NT2/D1 (cell line): ENCODE results near the gene VTI1A.

Experiments used
- SUZ12 ChIP-seq: IDR thresholded peaks from 2 replicates; pipeline ENCODE4 v1.6.1; 2011; ENCODE audit not compliant: insufficient read length, insufficient read depth; ENCODE audit errors: extremely low read depth
- YY1 ChIP-seq: IDR thresholded peaks from 2 replicates; pipeline ENCODE4 v1.6.1; 2011; ENCODE audit not compliant: insufficient read length, insufficient read depth
- ZNF274 ChIP-seq: IDR thresholded peaks from 2 replicates; pipeline ENCODE4 v1.6.1; 2011; ENCODE audit warnings: mild to moderate bottlenecking, low read depth, low read length

DNA sequence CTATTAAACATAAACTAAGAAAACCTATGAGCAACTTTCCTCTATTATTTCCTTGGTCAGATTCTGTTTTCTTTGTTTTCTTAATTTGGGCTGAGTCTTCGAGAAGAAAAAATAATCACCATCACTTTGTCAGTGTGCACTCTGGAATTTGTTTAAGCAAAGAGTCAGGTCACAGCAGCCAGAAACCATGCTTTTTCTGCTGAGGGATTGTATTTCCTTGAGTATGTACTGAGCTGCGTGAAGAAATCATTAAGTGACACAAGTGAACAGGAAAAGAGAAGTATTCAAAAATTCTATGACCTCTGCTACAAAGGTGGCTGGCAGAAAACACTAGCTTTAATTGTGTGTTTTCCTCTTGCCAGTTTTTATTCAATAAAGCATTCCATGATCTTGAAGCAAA is 249.6 kb downstream of the VTI1A start:
- no peak for TF ChIP-seq YY1
- TF ChIP-seq SUZ12 = no peak
- TF ChIP-seq ZNF274 = no peak
